ENCODE data around the gene ADGRF1.
"Not testable (repeated sequence)": the region's sequence is repeated elsewhere in the genome, so short reads cannot be mapped to it uniquely, and the experiment has no call there.

ADGRF1 gene

GRCh38 chr6:46997646-46998045 is 44.5 kb downstream of the ADGRF1 start:
- TF ChIP-seq, protein P1, sequence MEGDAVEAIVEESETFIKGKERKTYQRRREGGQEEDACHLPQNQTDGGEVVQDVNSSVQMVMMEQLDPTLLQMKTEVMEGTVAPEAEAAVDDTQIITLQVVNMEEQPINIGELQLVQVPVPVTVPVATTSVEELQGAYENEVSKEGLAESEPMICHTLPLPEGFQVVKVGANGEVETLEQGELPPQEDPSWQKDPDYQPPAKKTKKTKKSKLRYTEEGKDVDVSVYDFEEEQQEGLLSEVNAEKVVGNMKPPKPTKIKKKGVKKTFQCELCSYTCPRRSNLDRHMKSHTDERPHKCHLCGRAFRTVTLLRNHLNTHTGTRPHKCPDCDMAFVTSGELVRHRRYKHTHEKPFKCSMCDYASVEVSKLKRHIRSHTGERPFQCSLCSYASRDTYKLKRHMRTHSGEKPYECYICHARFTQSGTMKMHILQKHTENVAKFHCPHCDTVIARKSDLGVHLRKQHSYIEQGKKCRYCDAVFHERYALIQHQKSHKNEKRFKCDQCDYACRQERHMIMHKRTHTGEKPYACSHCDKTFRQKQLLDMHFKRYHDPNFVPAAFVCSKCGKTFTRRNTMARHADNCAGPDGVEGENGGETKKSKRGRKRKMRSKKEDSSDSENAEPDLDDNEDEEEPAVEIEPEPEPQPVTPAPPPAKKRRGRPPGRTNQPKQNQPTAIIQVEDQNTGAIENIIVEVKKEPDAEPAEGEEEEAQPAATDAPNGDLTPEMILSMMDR (IDR thresholded peaks at IDR 0.05) = no peak
- H3K27me3 ChIP-seq = no peaks in the 10 kb centered on the region
- H3K4me3 ChIP-seq (ENCODE audit: low read depth in 1 of 2, low read length in 1 of 2) = no peak overlapping the region
- H3K27ac ChIP-seq = no peak overlapping the region
- no peaks in the 10 kb centered on the region for H3K9me3 ChIP-seq
- no peaks in the 10 kb centered on the region for H3K36me3 ChIP-seq
- no peaks in the 10 kb centered on the region for H3K4me1 ChIP-seq (ENCODE audit: control insufficient read depth in 1 of 2, insufficient read depth in 1 of 2, low read depth in 1 of 2, low read length in 1 of 2)

GRCh38 chr6:46996860-46997641 is 45.1 kb downstream of the ADGRF1 start:
- TF ChIP-seq, protein P1 (IDR thresholded peaks at IDR 0.05) = no peak
- no peaks in the 10 kb centered on the region for H3K36me3 ChIP-seq
- H3K4me3 ChIP-seq (ENCODE audit: low read depth in 1 of 2, low read length in 1 of 2) = no peak overlapping the region
- H3K4me1 ChIP-seq (ENCODE audit: control insufficient read depth in 1 of 2, insufficient read depth in 1 of 2, low read depth in 1 of 2, low read length in 1 of 2) = no peaks in the 10 kb centered on the region
- no peak overlapping the region for H3K27ac ChIP-seq
- H3K9me3 ChIP-seq = no peaks in the 10 kb centered on the region
- H3K27me3 ChIP-seq = no peaks in the 10 kb centered on the region

DNA sequence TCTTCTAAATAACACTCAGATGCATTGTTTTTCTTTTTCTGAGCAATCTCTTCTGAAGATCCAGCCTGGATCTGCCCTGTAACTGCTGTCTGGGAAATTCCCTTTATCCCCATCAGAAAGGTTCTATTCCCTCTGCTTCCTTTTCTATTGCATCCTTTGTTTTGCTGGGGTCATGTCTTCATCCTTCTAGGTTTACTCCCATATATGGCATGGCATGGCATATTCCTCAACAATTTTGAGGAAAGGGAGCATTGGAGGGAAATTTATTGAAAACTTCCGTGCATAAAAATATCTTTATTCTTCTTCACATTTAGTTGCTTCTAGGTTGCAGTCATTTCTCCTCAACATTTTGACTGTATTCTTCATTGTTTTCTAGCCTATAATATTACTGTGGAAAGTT is 47.2 kb downstream of the ADGRF1 start:
- H3K9me3 ChIP-seq = no peaks in the 10 kb centered on the region
- no peak overlapping the region for H3K4me3 ChIP-seq (ENCODE audit: low read depth in 1 of 2, low read length in 1 of 2)
- H3K27ac ChIP-seq = no peak overlapping the region
- H3K36me3 ChIP-seq = no peaks in the 10 kb centered on the region
- H3K4me1 ChIP-seq (ENCODE audit: control insufficient read depth in 1 of 2, insufficient read depth in 1 of 2, low read depth in 1 of 2, low read length in 1 of 2) = no peaks in the 10 kb centered on the region
- TF ChIP-seq, protein P1 (IDR thresholded peaks at IDR 0.05) = no peak
- no peaks in the 10 kb centered on the region for H3K27me3 ChIP-seq

DNA sequence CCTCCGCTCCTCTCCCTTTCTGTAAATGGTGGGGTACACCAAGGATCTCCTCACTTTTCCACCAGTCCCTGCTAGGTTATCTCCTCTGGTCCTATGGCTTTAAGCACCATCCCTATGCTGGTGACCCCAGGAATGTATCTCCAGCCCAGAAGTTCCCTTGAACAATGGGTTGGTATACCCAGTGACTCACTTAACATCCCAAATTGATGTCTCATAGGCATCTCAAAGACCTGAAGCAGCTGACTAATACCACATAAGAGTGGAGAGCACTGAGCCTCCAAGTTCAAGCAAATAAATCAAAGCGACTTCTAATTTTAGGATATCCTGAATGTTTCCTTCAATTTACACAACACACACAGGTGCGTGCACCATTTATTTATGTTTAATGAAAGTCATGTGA is 48.3 kb downstream of the ADGRF1 start:
- TF ChIP-seq, protein P1 (IDR thresholded peaks at IDR 0.05) = no peak
- Histone ChIP-seq H3K27ac (no peak overlapping the region), H3K9me3 (no peaks in the 10 kb centered on the region), H3K4me1 (ENCODE audit: control insufficient read depth in 1 of 2, insufficient read depth in 1 of 2, low read depth in 1 of 2, low read length in 1 of 2) (no peaks in the 10 kb centered on the region), H3K4me3 (ENCODE audit: low read depth in 1 of 2, low read length in 1 of 2) (no peak overlapping the region), H3K36me3 (no peaks in the 10 kb centered on the region), H3K27me3 (no peaks in the 10 kb centered on the region)

DNA sequence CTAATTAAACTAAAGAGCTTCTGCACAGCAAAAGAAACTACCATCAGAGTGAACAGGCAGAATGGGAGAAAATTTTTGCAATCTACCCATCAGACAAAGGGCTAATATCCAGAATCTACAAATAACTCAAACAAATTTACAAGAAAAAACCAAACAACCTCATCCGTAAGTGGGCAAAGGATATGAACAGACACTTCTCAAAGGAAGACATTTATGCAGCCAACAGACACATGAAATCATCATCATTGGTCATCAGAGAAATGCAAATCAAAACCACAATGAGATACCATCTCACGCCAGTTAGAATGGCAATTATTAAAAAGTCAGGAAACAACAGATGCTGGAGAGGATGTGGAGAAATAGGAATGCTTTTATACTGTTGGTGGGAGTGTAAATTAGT is 49.7 kb downstream of the ADGRF1 start:
- H3K27me3 ChIP-seq; H3K36me3 ChIP-seq; H3K4me3 ChIP-seq (ENCODE audit: low read depth in 1 of 2, low read length in 1 of 2): not testable (repeated sequence)

GRCh38 chr6:46990818-46991510 is 51.2 kb downstream of the ADGRF1 start:
- TF ChIP-seq, protein P1 (IDR thresholded peaks at IDR 0.05) = peak; percentile 29
- H3K27ac ChIP-seq; H3K4me3 ChIP-seq (ENCODE audit: low read depth in 1 of 2, low read length in 1 of 2): not testable (repeated sequence)

More for the DNA sequence above, 49.7 kb downstream of the ADGRF1 start:
- H3K27ac ChIP-seq; H3K9me3 ChIP-seq; H3K4me1 ChIP-seq (ENCODE audit: control insufficient read depth in 1 of 2, insufficient read depth in 1 of 2, low read depth in 1 of 2, low read length in 1 of 2): not testable (repeated sequence)

More at GRCh38 chr6:46990818-46991510, 51.2 kb downstream of the ADGRF1 start:
- H3K4me1 ChIP-seq (ENCODE audit: control insufficient read depth in 1 of 2, insufficient read depth in 1 of 2, low read depth in 1 of 2, low read length in 1 of 2); H3K36me3 ChIP-seq; H3K27me3 ChIP-seq; H3K9me3 ChIP-seq: not testable (repeated sequence)
